ENCODE results near the gene RAB9A.
"Not testable (repeated sequence)": the region's sequence is repeated elsewhere in the genome, so short reads cannot be mapped to it uniquely, and the experiment has no call there.

The RAB9A gene

GRCh38 chrX:13670197-13670596, 18.7 kb upstream of the RAB9A start:
- DNase-seq = no peak

DNA sequence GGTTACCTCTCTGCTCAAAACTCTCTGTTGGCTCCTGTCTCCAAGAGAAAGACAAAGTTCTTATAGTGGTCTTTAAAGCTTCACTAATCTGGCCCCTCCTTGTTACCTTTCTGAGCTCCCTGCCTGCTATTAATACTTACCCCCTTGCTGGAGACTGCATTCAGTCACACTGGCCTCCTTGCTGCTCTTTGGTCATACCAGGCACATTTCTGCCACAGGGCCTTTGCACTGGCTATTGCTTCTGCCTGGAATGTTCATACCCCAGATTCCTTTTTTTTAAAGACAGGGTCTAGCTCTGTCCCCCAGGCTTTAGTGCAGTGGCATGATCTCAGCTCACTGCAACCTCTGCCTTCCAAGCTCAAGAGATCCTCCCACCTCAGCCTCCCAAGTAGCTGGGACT, 15.9 kb upstream of the RAB9A start:
- DNase-seq = no peak

DNA sequence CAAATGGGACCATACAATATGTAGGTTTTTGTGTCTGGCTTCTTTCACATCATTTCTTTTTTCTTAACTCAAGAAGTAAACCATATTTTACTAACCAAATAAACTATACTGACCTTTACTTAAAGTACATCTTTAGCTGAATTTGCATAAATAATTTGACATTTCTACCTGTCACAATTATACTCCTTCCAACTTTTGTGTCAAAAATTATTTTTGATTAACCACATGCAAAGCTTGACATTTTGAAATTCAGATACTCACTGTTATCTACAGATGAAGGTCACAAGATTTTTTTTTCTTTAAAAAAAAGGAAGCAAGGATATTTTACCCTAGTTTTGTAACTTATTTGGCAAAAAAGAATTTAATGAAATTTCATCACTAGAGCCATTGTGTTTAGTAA, 12.0 kb upstream of the RAB9A start:
- DNase-seq = no peak

- DNase-seq = not testable (repeated sequence)
These were observed 9.2 kb upstream of the RAB9A start for GRCh38 chrX:13679700-13680099.

- DNase-seq = no peak
These were observed 7.3 kb upstream of the RAB9A start for GRCh38 chrX:13681595-13681994.

GRCh38 chrX:13684361-13684760, 4.6 kb upstream of the RAB9A start:
- no peak for DNase-seq

- no peak for DNase-seq
These were observed 3.7 kb upstream of the RAB9A start for GRCh38 chrX:13685126-13685763.

- no peak for DNase-seq
These were observed 1.7 kb upstream of the RAB9A start for GRCh38 chrX:13687203-13687602.

DNA sequence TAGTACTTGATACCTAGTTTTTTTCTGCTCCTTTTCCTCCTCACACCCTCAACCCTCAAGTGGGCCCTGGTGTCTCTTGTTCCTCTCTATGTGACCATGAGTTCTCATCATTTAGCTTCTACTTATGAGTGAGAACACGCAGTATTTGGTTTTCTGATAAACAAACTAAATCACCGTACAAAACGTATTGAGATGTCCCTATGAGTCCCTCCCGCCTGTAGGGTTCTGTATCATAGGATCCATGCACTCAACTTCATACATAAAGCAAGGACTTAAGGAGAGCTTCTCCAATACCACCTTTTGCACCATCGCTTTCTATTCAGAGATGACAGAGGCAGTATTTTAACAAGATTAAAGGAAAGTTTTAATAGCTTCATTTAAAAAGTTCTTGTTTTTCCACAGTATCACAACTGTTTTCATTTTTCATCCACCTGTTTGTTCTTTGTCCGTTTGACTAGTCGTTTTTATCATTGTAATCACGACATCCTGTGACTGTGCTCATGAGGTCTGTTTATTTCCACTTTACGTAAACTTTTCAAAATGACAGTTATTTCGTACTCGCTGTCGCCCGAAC, 457 bp upstream of the RAB9A start:
- DNase-seq = no peak

GRCh38 chrX:13689741-13690211, 848 bp downstream of the RAB9A start:
- DNase-seq = no peak

DNA sequence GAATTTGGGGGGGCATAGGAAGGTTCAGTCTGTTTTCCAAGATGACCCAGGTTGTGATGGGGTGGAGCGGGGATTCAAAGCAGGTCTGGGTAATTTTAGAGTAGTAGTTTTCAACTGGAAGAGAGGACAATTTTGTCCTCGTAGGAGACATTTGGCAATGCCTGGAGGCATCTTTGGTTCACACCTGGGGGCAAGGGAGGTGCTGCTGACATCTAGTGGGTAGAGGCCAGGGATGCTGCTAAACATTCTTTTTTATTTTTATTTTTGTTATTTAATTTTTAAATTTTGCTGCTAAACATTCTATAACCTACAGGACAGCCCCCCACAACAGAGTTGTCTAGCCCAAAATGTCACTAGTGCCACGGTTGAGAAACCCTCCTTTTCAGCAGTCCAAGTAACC, 1.9 kb downstream of the RAB9A start:
- DNase-seq = no peak

DNA sequence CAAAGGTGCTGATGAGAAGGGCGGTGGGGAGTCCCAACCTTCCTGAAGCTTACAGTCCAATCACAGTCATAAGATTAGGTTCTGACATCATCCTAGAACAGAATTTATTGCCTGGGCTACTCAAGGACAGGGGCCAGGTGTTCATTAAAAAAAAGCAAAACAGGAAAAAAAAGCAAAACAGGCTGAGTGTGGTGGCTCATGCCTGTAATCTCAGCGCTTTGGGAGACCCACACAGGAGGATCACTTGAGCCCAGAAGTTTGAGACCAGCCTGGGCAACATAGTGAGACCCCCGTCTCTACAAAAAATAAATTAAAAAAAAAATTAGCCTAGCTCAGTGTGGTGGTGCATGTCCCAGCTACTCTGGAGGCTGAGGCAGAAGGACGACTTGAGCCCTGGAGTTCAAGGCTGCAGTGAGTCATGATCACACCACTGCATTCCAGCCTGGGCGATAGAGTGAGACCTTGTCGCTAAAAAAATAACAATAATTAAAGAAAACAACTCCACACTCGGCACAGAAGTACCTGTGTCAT, 3.0 kb downstream of the RAB9A start:
- DNase-seq = no peak

- DNase-seq = no peak
These were observed 3.9 kb downstream of the RAB9A start for GRCh38 chrX:13692771-13693231.

GRCh38 chrX:13693341-13693961, 4.5 kb downstream of the RAB9A start:
- DNase-seq = no peak

GRCh38 chrX:13694359-13694758, 5.4 kb downstream of the RAB9A start:
- DNase-seq = no peak

DNA sequence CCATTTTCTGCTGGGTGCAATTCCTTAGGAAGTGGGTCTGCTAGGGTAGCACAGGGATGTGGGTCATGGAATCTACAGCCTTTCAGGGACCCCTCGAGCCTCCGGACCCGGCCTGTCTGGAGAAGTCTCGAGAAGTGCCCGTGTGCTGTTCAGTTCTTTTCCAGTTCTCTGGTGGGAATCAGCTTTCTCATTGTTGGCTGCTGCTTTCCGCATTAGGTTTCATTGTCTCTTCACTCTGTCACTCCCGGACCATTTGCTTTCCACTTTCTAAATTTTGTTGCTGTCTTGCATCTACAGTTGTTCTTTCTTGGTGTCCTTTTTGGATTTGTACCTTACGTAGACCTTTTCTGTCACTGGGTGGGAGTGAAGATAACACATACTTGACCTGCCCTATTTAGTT, 6.1 kb downstream of the RAB9A start:
- no peak for DNase-seq

DNA sequence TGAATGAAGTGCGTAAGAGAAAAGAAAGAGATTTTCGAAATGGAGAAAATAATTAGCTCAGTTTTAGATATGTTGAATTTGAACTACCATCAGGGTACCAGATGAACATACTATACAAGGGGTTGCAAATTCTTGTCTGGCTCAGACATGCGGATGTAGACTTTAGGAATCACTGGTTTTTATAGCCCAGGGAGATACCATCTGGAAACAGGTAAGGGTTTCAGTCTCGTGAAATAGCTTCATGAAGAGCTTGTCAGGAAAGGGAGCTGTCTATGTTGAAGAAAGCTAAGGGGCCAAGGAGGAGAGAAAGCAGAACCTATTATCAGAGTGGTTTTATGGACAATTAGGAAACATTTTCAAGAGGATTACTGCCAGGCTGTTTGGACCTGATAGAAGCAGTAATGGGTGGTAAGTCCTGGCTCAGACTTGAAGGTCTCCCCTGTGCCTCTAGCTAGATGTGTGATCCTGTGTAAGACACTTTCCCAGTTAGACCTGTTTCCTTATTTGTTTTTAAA, 6.7 kb downstream of the RAB9A start:
- DNase-seq = no peak

- no peak for DNase-seq
These were observed 8.5 kb downstream of the RAB9A start for GRCh38 chrX:13697455-13697854.

DNA sequence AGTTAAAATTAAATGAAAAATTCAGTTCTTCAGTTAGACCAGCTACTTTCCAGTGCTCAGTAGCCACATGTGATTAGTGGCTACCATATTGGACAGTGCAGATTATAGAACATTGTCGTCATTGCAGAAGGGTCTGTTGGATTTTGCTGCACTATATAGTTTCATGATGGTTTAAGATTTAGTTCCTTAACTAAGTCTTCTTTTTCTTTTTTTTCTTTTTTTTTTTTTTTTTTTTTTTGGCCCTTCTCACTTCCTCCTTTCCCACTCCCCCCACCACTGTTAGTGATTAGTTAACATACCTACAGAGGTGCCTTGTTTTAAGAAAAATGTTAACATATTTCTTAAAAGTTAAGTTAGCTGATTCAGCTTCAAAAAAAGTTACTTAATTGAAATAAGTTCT, 9.0 kb downstream of the RAB9A start:
- DNase-seq = no peak

GRCh38 chrX:13698432-13698831, 9.5 kb downstream of the RAB9A start:
- DNase-seq = no peak

GRCh38 chrX:13699183-13699826, 10.4 kb downstream of the RAB9A start:
- DNase-seq = no peak

- DNase-seq = no peak
These were observed 11.5 kb downstream of the RAB9A start for GRCh38 chrX:13700380-13700779.

GRCh38 chrX:13702111-13702789, 13.3 kb downstream of the RAB9A start:
- DNase-seq = no peak

Data from activated naive CD4-positive, alpha-beta T cell (primary cell).